DLD1 (cell line): ENCODE data around the gene TMEM45A.

Source experiments
- in situ Hi-C: cut with HindIII; loops from 2 replicates; pipeline ENCODE4 v1.10.0; 2017; ENCODE audit warnings: low sequenced_read_pairs

Gene TMEM45A

DNA sequence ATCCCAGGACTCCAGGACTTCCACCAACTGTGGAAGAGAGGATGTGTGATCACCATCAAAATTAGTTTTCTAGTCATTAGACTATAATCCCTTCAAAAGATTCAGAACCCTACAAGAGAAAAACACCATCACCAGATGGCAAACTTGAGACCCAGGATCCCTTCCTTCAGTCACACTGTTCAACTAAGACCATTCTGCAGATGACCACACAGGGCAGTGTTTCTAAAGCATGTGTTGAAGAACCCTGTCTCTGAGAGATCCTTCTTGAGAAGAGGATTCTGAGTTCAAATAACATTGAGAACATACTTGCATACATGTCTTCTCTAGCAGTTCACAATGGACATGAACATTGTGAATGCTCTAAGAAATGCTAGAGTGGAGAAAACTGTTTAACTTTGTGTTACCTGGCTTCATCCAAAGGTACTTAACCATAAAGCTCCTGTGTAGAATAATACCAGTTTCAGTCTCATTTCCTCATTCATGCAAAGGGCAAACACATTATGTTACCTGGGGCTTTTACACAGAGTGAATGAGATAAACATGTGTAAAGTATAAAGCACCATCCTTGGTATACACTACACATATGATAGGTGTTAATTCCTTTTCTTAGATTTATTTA lies 114.6 kb downstream of the TMEM45A start:
- in situ Hi-C loops: no loop called here

GRCh38 chr3:100609305-100609704 lies 116.9 kb downstream of the TMEM45A start, which contains the start of gene ADGRG7:
ADGRG7 (plus strand) TSS chr3:100609601; CDS start chr3:100609857, 256 bp downstream.
- in situ Hi-C loops: no loop called here

DNA sequence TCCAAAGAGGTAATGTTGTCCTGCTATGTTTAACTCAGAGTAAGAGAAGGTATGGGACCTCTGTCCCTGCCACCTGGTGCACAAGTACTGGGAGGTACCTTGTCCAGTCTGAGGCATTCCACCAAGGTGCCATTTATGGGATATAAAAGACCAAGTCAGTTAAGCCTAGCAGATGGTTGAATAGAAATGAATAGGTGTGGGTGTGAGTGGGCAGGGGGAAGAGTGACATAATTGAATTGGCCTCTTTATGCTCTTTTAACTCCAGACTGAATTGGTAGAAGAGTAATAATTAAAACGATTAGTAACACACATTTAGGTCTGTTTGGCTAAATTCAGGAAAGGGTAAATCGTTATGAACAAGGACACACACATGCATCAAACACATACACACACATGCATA lies 117.5 kb downstream of the TMEM45A start:
- in situ Hi-C loops: no loop called here

DNA sequence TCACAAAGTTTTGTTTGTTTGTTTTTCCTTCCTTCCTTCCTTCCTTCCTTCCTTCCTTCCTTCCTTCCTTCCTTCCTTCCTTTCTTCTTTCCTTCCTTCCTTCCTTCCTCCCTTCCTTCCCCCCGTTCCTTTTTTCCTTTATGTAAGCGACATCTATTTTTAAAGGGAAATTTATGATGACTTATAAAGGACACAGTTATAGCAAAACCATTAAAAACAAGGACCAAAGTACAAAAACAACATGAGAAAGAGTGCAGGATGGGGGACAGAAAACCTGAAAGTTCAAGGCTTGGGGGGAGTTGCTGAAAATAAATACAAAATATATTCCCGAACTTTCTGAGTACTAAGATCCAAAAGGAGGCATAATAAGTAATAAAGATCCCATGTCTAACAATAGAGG lies 118.8 kb downstream of the TMEM45A start:
- in situ Hi-C loops: no loop called here

GRCh38 chr3:100613721-100614390 lies 121.4 kb downstream of the TMEM45A start:
- in situ Hi-C loops: no loop called here

GRCh38 chr3:100614941-100615340 lies 122.5 kb downstream of the TMEM45A start:
- in situ Hi-C loops: no loop called here

DNA sequence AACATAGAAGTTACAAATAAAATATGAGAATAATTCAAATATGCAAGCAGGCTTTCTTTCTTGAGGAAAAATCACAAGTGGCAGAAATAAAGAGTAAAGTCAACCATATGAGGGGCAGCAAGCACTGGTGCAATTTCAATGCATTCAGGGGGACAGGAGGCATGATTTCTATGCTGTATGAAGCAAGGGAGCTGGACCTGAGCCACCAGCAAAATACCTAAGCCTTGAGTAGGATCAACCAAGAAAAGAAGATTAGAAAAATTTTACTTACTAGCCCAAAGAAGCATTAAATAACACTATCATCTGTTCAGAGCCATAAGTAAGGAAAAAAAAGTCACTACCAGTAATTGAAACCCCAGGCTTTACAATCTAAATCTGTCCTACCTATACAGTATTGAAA lies 123.3 kb downstream of the TMEM45A start:
- in situ Hi-C loops: no loop called here

- in situ Hi-C loops: no loop called here
Observed at GRCh38 chr3:100621251-100621650, 128.8 kb downstream of the TMEM45A start.
